Ramos (cell line): Measurements from ENCODE around the gene GOLGA1.
"Not testable (repeated sequence)": the region's sequence is repeated elsewhere in the genome, so short reads cannot be mapped to it uniquely, and the experiment has no call there.

Source experiments
- in situ Hi-C: fragments of 300-500 bp; cut with MboI; formaldehyde crosslinking; loops from one replicate; pipeline ENCODE4 v1.14.3; 2022; ENCODE audit warnings: low sequenced_read_pairs; ENCODE audit not compliant: unreplicated experiment

The GOLGA1 gene

DNA sequence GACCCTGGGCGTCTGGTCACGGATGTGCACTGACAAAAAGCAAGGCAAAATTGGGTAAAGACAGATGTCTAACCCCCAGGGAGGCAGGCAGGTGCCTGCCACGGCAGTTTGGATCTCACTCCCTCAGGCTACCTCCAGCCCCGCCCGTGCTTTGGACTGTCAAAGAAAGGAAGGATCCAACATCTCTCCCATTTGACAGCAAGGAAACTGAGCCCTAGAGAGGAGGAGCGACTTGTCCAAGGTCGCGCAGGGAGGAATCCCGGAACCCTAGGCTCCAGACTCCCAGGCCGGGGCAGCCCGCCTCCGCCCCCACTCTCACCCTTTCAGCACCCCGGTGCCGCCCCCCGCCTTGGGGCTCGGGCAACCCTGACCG is 376 bp downstream of the GOLGA1 start:
- in situ Hi-C loops: no loop called here

- in situ Hi-C loops: no loop called here
Observed at GRCh38 chr9:124939944-124940343, 939 bp downstream of the GOLGA1 start.

- in situ Hi-C loops: no loop called here
Observed at GRCh38 chr9:124934290-124934689, 6.6 kb downstream of the GOLGA1 start.

- in situ Hi-C loops: no loop called here
Observed at GRCh38 chr9:124932333-124932732, 8.6 kb downstream of the GOLGA1 start.

GRCh38 chr9:124929464-124929863 is 11.4 kb downstream of the GOLGA1 start:
- in situ Hi-C loops: no loop called here

DNA sequence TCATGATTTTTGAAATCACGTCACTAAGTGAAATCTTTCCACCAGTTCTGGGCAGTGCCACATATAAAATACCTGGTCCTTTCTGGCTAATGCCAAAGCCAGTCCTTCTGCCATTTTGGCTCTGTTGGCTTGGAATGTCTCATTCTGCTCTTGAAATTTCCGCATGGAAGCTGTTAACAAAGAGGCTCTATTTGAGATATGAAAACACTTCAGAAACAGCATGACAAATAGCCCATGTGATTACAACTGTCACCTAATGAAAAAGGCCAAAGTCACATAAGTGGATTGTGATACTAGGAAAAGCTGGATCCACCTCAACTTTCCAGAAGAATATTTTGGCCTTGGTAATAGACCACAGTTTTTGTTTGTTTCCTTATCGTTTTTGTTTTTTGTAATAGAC is 12.8 kb downstream of the GOLGA1 start:
- in situ Hi-C loops: no loop called here

DNA sequence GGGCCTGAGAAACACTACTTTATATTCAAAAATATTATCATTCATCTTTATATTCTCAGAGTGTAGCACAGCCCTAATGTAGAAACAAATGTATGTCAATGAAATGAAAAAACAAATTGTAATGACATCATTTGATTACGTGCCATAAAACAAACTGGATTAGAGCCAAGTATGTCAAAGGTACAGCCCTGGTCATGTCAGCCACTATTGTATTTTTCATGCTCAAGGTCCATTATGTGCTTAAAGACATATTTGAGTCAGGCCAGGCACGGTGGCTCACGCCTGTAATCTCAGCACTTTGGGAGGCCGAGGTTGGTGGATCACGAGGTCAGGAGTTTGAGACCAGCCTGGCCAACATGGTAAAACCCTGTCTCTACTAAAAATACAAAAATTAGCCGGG is 20.5 kb downstream of the GOLGA1 start:
- in situ Hi-C loops: not testable (repeated sequence)

- in situ Hi-C loops: no loop called here
Observed at GRCh38 chr9:124914753-124915405, 26.0 kb downstream of the GOLGA1 start.

GRCh38 chr9:124913378-124913777 is 27.5 kb downstream of the GOLGA1 start:
- in situ Hi-C loops: no loop called here

GRCh38 chr9:124911766-124912165 is 29.1 kb downstream of the GOLGA1 start:
- in situ Hi-C loops: no loop called here

DNA sequence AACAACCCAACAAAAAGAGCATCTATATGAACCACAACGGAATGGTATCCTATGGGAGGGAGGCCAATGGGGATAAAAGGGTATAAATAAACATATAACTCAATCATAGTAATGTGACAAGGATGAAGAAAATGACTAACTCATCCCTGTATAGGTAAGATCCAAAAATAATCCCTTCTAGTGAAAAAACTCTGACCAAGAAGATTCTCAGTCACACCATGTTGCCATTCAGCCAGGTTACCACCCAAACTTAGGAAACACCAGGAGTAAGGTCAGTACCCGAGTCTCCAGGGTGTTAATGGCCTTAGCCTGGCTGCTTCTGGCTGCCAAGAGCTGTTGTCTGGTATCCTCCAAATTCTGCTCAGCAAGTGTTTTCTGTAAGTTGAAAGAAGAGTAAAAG is 32.8 kb downstream of the GOLGA1 start:
- in situ Hi-C loops: no loop called here

GRCh38 chr9:124906966-124907365 is 33.9 kb downstream of the GOLGA1 start:
- in situ Hi-C loops: no loop called here

GRCh38 chr9:124899845-124900244 is 41.0 kb downstream of the GOLGA1 start:
- in situ Hi-C loops: no loop called here

GRCh38 chr9:124897570-124898460 is 43.1 kb downstream of the GOLGA1 start:
- in situ Hi-C loops: no loop called here

DNA sequence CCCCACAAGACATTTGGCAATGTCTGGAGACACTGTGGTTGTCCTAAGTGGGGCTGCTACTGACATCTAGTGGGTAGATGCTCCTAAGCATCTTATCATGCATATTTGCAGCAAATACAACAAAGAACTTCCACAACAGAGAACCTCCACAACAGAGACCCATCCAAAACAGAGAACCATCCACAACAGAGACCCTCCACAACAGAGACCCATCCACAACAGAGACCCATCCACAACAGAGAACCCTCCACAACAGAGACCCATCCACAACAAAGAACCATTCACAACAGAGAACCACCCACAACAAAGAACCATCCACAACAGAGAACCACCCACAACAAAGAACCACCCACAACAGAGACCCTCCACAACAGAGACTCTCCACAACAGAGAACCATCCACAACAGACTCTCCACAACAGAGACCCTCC is 46.1 kb downstream of the GOLGA1 start:
- in situ Hi-C loops: no loop called here

GRCh38 chr9:124894035-124894740 is 46.7 kb downstream of the GOLGA1 start:
- in situ Hi-C loops: no loop called here

DNA sequence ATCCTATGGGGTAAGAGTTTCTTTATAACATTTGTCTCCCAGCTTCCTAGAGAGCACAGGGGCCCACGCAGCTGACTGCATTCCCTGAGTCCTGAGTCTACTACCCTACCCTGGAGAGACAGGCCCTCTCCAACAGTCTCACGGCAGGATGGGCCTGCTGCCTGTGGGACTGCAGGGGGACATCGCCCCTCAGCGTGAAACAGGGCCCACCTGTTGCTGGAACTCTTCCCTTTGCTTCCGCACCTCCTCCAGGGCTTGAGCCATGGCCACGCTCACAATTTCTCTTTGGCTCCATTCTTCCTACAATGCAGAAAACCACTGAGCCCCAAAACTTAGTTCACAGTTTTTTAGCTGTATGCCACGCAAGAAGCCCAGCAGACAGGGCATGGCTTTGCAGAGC is 50.7 kb downstream of the GOLGA1 start:
- in situ Hi-C loops: no loop called here

DNA sequence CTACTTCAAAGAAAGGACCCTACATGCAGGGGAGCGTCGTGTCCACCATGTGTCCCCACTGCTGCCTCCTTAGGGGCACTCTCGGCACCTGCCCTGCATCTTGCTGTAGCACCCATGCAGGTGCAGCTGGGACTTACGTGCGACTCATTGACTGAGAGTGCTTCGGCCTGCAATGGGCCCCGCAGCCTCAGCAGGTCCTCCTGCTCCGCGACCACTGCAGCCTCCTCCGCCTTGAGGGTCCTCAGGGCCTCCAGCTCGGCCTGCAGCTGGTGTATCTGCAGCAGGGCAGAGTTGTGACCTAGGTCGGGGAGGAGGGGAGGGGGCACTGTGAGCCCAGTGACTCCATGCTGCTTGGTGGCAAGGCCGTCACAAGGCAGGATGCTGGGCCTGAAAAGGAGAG is 51.9 kb downstream of the GOLGA1 start:
- in situ Hi-C loops: no loop called here

DNA sequence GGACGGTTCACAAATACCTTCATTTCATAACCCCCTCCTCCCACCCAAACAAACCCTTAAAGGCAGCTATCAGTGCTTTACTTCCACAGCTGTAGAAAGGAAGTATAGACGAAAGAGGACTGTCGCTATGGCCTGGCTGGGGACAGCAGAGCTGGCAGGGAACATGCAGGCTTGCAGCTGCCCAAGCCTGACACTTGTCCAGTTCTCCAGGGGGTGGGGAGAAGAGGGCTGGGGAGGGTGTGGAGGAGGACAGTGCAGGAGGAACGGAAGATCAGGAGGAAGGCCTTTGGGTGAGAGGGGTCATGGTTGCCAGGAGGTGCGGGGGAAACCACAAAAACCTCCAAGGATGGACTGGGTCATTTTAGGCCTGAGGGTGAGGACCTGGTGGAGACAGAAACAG is 53.1 kb downstream of the GOLGA1 start:
- in situ Hi-C loops: no loop called here

DNA sequence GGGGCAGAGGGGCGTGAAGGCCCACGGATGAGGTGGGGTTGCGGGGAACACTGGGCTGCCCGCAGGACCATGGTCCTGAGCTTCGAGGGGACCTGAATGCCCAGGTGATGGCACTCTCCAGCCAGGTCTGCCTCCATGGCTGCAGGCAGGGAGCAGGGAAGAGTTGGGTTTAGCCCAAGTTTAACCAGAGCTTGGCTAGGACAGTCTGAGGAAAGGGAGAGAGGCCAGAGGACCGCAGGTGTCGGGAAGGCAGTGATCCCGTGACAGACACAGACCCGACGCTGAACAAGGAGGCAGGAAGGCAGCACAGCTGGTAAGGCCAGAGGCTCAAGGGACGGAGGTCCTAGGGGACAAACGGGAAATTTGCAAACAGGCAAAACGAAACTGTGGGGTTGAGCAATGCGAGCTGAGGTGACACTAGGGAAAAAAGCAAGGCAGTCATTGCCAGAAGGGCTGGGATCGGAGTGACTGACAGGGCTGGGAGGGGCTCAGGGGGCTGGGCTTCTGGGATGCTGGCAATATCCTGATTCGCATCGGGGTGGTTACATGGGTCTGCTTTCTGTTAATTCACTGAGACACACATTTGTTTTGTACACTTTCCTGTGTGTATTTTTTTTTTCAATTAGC is 53.9 kb downstream of the GOLGA1 start:
- in situ Hi-C loops: no loop called here

DNA sequence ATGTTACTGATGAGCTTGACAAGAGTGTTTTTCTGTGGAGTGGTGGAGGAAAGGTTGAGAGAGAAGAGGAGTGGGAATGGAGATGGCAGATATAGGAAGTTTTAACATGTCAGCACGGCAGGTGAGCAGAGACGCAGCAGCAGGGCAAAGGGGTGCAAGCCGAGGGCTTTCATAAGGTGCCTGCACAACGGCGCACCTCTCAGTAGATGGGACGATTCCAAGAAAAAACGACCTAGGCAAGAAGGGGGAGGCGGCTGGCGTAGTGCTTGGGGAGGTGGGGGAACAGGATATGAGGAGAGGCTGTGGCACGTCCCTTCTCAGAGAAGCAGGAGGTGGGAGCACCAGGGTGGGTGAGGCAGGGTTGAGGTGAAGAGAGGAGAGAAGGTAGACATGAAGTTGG is 54.4 kb downstream of the GOLGA1 start:
- in situ Hi-C loops: no loop called here
